KMS-11 (cell line): Measurements from ENCODE around the gene PDCD2L.
"Not testable (repeated sequence)": the region's sequence is repeated elsewhere in the genome, so short reads cannot be mapped to it uniquely, and the experiment has no call there.

Experiments
- H2AFZ ChIP-seq: fragments of 200-600 bp; sonication (generic); 2 replicates; pipeline ENCODE4 v1.6.1; 2016; ENCODE audit warnings: antibody characterized with exemption, mixed run types, low read depth
- H3K27ac ChIP-seq: fragments of 200-600 bp; sonication (generic); 2 replicates; pipeline ENCODE4 v1.6.1; 2016; ENCODE audit warnings: mild to moderate bottlenecking, mixed run types
- H3K27me3 ChIP-seq: fragments of 200-600 bp; sonication (generic); 2 replicates; pipeline ENCODE4 v1.6.1; 2017; ENCODE audit warnings: mild to moderate bottlenecking, low read depth, mixed run types, moderate library complexity; ENCODE audit not compliant: insufficient read depth
- H3K36me3 ChIP-seq: fragments of 200-600 bp; sonication (generic); 2 replicates; pipeline ENCODE4 v1.6.1; 2017; ENCODE audit warnings: mild to moderate bottlenecking, mixed run types; ENCODE audit not compliant: insufficient read depth
- H3K4me1 ChIP-seq: fragments of 200-600 bp; sonication (generic); 2 replicates; pipeline ENCODE4 v1.6.1; 2016; ENCODE audit warnings: mild to moderate bottlenecking, low read depth, mixed run types; ENCODE audit not compliant: poor library complexity, severe bottlenecking
- H3K4me2 ChIP-seq: fragments of 200-600 bp; sonication (generic); 2 replicates; pipeline ENCODE4 v1.7.0; 2016; ENCODE audit warnings: mild to moderate bottlenecking, mixed run types
- H3K4me3 ChIP-seq: fragments of 200-600 bp; sonication (generic); IDR thresholded peaks from 2 replicates; pipeline ENCODE4 v1.6.1; 2017; ENCODE audit warnings: low read depth, low read length, mixed read lengths; ENCODE audit not compliant: insufficient read depth
- H3K79me2 ChIP-seq: fragments of 200-600 bp; sonication (generic); 2 replicates; pipeline ENCODE4 v1.6.1; 2016; ENCODE audit warnings: low read depth, mixed run types; ENCODE audit not compliant: insufficient read depth
- H3K9ac ChIP-seq: fragments of 200-600 bp; sonication (generic); 2 replicates; pipeline ENCODE4 v1.6.1; 2016; ENCODE audit warnings: mild to moderate bottlenecking, mixed run types
- H4K20me1 ChIP-seq: fragments of 200-600 bp; sonication (generic); 2 replicates; pipeline ENCODE4 v1.6.1; 2016; ENCODE audit warnings: mild to moderate bottlenecking, mixed run types; ENCODE audit not compliant: insufficient read depth
- TF ChIP-seq, protein P1 (sequence below): fragments of 200-600 bp; sonication (generic); conservative IDR thresholded peaks from 2 replicates; pipeline ENCODE4 v1.6.1; 2017; ENCODE audit warnings: low read depth, mild to moderate bottlenecking, antibody characterized with exemption, low read length, moderate library complexity, mixed read lengths

The PDCD2L gene

DNA sequence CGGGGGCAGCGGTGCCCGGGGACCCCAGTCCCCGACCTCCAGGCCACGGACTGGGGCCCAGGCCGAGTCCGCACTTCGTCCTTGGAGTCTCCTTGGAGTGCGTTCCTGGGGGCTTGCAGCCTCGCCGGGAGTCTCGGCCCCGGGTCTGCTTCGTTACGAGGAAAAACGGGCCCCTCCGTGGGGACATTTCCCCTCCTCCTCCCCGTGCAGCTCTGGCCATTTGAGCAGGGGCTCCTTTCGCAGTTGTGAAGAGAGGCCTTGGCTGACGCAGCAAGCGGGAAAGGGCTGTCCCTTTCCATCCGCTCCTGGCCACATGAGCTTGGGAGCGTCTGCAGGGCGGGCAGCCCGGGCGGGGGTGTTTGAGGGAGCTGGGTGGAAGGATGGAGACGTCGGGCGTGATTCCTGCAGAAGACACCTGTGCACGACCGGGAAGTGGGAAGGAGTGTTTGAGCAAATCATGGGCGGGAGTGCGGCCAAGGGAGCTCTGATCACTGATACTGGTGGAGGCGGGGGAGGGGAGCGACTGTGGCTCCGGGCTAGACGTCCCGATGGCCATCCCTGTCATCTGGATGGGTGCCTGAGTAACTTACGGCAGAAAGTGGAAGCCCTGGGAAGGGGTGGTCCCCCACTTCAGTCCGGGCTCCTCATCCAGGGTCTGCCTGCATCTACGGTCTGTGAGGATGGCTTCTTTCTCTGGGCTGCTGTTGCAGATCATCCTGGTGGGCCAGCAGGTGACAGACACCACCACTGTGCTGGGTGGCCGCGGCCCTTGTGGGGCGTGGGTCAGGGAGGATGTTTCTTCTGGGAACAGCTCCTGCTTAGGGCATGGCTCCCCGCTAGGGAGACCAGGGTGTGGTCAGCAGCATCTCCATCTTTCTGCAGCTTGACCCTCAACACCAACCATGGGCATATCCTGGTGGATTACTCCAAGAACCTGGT lies 38.5 kb upstream of the PDCD2L start:
- H3K36me3 ChIP-seq: peaks cover 24% of the 10 kb centered on the region; the same call in 1 of the 2 replicates
- peak overlapping the region; percentile 95 for H3K4me2 ChIP-seq
- H3K4me3 ChIP-seq: peak overlapping the region; percentile 33
- peak overlapping the region; percentile 81 for H2AFZ ChIP-seq
- TF ChIP-seq, protein P1, sequence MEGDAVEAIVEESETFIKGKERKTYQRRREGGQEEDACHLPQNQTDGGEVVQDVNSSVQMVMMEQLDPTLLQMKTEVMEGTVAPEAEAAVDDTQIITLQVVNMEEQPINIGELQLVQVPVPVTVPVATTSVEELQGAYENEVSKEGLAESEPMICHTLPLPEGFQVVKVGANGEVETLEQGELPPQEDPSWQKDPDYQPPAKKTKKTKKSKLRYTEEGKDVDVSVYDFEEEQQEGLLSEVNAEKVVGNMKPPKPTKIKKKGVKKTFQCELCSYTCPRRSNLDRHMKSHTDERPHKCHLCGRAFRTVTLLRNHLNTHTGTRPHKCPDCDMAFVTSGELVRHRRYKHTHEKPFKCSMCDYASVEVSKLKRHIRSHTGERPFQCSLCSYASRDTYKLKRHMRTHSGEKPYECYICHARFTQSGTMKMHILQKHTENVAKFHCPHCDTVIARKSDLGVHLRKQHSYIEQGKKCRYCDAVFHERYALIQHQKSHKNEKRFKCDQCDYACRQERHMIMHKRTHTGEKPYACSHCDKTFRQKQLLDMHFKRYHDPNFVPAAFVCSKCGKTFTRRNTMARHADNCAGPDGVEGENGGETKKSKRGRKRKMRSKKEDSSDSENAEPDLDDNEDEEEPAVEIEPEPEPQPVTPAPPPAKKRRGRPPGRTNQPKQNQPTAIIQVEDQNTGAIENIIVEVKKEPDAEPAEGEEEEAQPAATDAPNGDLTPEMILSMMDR: no peak
- H3K27me3 ChIP-seq: no peaks in the 10 kb centered on the region
- no peaks in the 10 kb centered on the region for H4K20me1 ChIP-seq
- peak overlapping the region; percentile 52 for H3K27ac ChIP-seq
- peak overlapping the region; percentile 92 for H3K9ac ChIP-seq
- H3K79me2 ChIP-seq: peaks cover 30% of the 10 kb centered on the region
- peaks cover 25% of the 10 kb centered on the region for H3K4me1 ChIP-seq

DNA sequence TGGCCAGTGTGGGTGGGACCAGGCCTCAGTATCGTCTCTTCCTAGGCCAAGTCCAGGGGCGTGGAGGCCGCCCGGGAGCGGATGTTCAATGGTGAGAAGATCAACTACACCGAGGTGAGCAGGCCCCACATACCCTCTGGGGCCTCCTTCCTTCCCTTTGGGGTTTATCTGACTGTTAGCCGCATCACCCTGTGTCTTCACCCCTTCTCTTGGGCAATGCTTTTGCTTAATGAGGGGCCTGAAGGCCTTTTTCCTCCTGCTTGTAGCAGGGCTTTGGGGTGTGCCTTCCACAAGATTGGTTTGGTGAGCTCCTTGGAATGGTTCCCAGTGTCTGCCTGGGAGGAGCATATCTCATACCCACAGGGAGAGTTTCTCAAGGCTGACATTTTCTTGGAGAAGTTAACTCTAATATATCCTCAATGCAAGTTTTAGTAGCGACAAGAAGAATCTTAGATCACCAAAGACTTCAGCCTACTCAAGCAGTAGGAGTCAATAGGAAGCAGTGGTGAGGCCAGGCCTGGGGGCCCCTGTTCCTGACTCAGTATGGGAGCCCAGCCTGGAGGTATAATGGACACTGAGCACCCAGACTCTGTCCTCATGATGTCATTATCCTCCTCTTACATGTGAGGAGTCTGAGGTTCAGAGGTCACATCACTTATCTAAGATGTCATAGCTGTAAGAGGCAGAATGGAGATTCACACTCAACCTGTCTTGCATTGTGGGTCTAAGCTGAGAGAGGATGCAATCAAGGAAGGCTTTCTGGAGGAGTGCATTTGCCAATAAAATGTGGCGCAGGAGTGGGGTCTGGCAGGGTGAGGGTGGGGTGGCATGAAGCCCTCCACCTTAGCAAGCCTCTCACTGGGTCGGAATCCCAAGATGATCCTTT lies 37.2 kb upstream of the PDCD2L start:
- H3K4me2 ChIP-seq: peak overlapping the region; percentile 95
- H3K27ac ChIP-seq: no peak overlapping the region
- H3K79me2 ChIP-seq: peaks cover 30% of the 10 kb centered on the region
- 0 out of 2 replicates have a peak, but pooled peaks cover 5% of the 10 kb centered on the region for H4K20me1 ChIP-seq
- no peak overlapping the region for H2AFZ ChIP-seq
- peaks cover 25% of the 10 kb centered on the region for H3K4me1 ChIP-seq
- no peak overlapping the region for H3K9ac ChIP-seq
- TF ChIP-seq, protein P1: no peak
- peak overlapping the region; percentile 8 for H3K4me3 ChIP-seq
- no peaks in the 10 kb centered on the region for H3K27me3 ChIP-seq
- H3K36me3 ChIP-seq: peaks cover 24% of the 10 kb centered on the region; the same call in 1 of the 2 replicates

DNA sequence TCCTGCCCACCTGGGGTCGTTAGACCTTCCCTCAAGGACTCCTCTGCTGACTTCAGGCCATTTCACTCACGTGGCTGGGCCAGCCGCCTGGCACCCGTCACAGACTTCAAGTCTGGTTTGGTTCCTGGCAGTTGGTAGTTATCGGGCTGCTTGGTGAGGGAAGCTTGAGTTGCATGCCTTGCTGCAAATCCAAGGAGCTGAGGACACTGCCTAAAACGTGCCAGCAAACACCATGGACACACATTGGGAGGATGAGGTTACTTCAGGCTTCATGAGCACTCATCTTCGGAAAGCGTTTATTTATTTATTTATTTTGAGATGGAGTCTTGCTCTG lies 36.6 kb upstream of the PDCD2L start:
- Histone ChIP-seq H3K36me3 (peaks cover 24% of the 10 kb centered on the region; the same call in 1 of the 2 replicates), H3K9ac (no peak overlapping the region), H3K4me3 (no peak overlapping the region)

DNA sequence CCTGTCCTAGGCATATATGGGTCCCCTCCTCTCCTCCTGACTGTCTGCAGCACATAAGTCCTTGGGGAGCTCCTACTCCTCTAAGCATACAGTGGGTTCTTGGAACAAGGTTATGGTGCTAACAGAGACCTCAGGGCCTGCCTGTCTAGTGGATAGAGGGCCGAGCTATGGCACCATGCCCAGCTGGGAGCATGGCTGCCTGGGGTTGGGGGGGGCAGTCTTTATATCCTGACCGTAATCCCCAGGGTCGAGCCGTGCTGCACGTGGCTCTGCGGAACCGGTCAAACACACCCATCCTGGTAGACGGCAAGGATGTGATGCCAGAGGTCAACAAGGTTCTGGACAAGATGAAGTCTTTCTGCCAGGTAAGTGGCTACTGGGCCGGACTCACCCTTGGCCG lies 35.9 kb upstream of the PDCD2L start:
- Histone ChIP-seq H3K36me3 (peaks cover 24% of the 10 kb centered on the region; the same call in 1 of the 2 replicates), H3K4me3 (no peak overlapping the region), H3K27me3 (no peaks in the 10 kb centered on the region), H3K9ac (no peak overlapping the region), H4K20me1 (0 out of 2 replicates have a peak, but pooled peaks cover 5% of the 10 kb centered on the region), H3K79me2 (peaks cover 30% of the 10 kb centered on the region), H3K4me1 (peaks cover 25% of the 10 kb centered on the region), H2AFZ (no peak overlapping the region), H3K27ac (no peak overlapping the region), H3K4me2 (no peak overlapping the region)
- TF ChIP-seq, protein P1: no peak

More for the DNA sequence above, 36.6 kb upstream of the PDCD2L start:
- H3K27ac ChIP-seq: no peak overlapping the region
- H2AFZ ChIP-seq: no peak overlapping the region
- H3K27me3 ChIP-seq: no peaks in the 10 kb centered on the region
- peaks cover 30% of the 10 kb centered on the region for H3K79me2 ChIP-seq
- TF ChIP-seq, protein P1: no peak
- 0 out of 2 replicates have a peak, but pooled peaks cover 5% of the 10 kb centered on the region for H4K20me1 ChIP-seq
- no peak overlapping the region for H3K4me2 ChIP-seq
- H3K4me1 ChIP-seq: peaks cover 25% of the 10 kb centered on the region

DNA sequence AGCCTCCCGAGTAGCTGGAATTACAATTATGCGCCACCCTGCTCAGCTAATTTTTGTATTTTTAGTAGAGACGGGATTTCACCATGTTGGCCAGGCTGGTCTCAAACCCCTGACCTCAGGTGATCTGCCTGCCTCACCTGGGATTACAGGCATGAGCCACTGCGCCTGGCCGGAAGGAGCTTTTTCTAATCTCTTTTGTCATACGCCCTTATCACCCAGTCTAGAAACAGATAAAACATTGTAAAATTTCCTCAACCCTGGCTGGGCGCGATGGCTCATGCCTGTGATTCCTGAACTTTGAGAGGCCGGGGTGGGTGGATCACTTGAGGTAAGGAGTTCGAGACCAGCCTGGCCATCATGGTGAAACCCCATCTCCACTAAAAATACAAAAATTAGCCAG lies 35.0 kb upstream of the PDCD2L start:
- Histone ChIP-seq H3K36me3 (peaks cover 24% of the 10 kb centered on the region; the same call in 1 of the 2 replicates), H3K4me1 (peaks cover 25% of the 10 kb centered on the region), H3K79me2 (peaks cover 30% of the 10 kb centered on the region)
- not testable (repeated sequence) for H3K27ac ChIP-seq, H3K27me3 ChIP-seq, H3K4me2 ChIP-seq, H3K9ac ChIP-seq, H2AFZ ChIP-seq, H3K4me3 ChIP-seq, H4K20me1 ChIP-seq
